Right lung (tissue), 5 donors: ENCODE results near the gene BEGAIN. TPM values are rescaled to one million over a fixed set of nuclear protein-coding genes. Genes with fewer than 3 reads are reported as not detected.

Source experiments
- DNase-seq, 2 donors: peaks; one replicate each; pipeline ENCODE4 v3.0.0-alpha.2; 2013
- polyA plus RNA-seq, 5 donors: library from polyadenylated mRNA; unstranded; fragments of 120-200 nt; gene quantifications; one replicate each; pipeline versions ENCODE4 v1.2.1 to v1.2.3, GENCODE V29; 2013; ENCODE audit warnings: inconsistent platforms in 1 of 5, low replicate concordance in 1 of 5; ENCODE audit not compliant: insufficient read length in 5 of 5, insufficient read depth in 1 of 5

The BEGAIN gene
- polyA plus RNA-seq, 5 donors = 1.3 to 2.9 (median 2.1) TPM

DNA sequence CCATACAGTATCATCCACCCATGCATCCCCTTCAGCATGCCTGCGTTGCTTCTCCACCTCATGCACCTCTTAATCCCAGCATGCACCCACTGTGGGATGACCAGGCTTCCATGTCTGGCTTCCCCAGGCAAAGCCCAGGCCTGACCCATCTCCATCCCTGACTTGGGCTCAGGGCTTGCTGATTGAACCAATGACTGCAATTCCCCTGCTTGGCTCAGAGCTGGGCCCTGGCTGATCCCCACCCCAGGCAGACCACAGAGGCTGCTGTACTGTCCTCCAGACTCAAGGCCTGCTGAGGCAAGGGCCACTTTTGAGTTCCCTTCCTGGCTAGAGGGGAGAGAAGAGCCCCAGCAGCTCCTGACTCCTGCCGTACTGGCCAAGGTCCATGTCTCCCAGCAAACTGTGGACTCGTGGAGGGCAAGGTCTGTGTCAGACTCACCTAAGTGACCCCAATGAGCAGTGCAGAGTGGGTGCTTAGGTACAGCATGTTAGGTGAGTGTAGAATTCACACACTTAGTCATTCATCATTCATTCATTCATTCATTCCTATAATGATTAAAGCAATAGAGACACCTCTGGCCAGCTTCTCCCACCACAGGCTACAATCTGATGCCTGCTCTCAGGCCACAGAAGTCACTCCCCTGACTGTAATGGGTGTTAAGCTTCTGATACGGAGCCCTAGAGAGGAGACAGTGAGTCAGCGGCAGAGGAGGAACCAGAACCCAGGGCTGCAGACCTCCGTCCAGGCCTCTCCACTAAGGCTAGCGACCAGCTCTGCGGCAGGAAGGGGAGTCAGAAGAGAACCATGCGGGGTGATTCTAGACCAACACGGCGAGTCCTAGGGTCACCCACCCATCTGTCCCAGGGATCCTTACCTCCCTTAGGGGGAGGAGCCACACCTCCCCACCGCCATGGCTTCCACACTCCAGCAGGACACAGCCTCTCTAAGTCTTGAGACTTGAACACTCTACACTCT, 2.9 kb downstream of the BEGAIN start:
- no peak for DNase-seq

DNA sequence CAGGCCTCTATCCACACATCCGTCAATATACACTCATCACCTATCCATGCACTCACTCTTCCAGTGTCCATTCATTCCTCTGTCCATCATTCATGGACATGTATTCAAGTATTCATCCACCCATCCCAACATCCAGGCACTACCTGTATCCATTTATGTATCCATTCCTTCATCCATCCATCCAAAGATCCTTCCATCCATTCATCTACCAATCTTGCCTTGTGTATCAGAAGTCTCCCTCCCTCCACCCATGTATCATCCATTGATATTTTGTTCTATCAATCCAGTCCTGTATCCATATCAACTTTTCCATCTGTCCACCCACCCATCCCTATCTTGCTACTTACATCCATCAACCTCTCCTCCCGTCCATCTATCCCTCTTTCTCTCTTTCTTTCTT, 4.0 kb downstream of the BEGAIN start:
- no peak for DNase-seq

DNA sequence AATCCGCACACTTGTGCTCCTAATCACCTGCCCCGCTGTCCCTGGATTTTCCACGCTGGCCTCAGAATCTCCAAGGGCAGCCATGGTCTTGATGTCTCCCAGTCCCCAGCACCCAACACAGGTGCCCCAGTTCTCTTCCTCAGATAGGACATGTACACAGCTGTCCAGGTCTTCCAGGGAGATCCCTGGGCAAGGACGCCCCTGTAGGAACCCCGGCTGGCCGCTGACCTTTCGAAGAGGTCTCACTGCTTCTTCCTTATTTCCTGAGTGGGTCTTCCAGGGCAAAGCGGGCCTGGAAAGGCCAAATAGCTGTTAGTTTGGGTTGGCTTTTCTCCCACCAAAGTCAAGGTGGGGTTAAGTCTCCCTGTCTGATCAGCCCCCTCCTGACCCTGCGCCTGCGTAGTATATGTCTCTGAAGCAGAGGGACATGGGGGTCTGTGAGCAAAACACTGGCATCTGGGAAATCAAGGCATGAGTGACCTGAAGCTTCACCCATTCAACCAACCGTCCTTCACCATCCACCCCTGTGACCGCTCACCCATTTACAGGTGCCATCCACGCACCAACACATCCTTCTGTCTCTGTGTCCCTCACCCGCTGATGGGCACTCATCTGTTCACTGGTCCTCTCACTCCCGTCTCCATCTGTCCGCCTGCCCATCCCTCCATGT, 4.6 kb downstream of the BEGAIN start:
- DNase-seq = no peak

DNA sequence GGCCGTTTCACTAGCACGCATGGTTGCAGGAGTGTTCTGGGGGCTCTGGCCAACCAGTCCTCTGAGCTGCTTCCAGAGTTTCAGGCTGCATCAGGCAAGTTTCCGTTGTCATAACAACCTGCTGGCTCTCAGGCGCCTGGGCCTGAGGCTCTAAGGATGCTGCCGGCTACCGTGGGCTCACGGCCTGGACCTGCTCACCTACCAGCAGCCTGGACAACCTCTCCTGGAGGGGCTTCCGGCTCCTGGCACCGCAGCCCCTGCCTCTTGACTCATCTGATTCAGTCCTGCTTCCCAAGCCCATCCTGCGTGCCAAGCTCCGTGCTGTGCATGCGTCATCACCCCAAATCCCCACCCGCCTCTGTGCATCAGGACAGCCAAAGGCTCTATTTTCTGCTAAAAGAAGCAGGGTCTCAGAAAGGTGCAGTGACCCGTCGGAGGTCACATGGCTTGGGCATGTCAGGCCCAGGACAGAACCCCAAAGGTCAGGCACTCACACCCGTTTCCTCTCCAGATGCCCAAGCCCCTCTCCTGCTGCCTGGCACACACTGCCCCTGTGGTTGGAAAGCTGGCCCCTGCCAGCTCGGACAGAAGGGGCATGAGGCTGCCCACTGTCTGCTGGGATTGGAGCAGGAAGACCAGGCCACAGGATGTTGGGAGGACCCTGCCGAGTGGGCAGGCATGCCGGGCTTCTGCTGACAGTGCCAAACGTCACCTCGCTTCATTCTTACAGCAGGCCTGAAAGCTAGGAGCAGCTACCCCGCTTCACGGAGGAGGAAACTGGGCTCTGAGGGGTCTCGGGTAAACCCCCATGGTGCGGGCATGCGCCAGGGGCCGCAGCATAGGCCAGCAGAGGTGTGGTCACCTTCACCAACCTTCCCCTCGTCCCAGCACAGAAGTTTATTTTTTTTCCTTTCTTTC, 5.7 kb downstream of the BEGAIN start:
- no peak for DNase-seq

DNA sequence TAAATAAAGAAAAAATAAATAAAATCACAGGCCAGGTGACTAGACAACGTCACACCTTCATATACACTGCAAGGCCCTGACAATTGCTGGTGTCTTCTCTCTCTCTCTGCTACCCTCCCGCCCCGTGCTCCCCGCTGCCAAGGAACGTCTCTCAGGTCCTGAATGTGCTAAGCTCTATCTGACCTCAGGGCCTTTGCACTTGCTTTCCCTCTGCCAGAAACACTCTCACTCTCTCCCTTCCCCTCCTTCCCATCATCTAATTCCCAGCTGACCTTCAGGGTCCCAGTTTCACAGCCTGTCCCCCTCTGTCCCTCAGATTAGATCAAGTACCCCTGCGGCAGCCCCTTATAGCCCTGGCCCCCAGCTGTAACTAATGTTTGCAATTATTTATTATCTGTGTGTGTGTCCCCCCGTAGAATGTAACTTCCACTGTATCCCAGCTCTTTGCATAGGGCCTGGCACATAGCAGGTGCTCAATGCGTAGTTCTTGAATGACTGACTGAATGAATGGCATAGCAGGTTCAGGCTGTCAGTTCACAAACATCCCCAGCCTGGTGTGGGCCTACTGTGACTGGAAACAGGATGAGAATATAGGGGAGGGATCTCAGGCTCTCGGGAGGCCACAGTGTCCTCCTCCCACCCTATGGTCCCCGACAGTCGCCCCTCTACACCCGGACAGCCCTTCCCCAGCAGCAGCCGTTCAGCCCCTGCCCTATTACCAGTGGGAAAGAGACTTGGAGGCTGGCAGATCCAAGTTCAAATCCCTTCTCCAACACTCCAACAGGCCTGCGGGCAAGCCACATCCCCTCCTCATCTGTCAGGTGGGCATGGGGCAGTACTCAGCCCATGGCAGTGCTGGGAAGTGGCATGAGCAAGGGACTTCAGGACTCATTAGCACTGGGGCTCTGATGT, 6.6 kb downstream of the BEGAIN start:
- no peak for DNase-seq

DNA sequence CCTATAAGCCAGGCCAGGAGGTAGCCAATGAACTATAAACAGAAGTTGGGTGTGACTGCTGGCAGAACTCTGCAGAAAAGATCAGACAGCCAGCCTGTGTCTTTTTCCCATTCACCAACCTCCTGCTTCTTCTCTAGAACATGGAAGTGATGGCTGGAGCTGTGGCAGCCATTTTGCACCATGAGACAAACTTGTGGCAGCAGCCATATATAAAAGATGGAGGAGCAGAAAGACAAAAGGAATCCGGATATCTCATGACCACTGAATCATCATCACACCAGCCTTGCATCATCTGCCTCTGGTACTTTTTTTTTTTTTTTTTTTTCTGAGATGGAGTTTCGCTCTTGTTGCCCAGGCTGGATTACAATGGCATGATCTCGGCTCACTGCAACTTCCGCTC, 8.7 kb downstream of the BEGAIN start:
- DNase-seq = no peak

DNA sequence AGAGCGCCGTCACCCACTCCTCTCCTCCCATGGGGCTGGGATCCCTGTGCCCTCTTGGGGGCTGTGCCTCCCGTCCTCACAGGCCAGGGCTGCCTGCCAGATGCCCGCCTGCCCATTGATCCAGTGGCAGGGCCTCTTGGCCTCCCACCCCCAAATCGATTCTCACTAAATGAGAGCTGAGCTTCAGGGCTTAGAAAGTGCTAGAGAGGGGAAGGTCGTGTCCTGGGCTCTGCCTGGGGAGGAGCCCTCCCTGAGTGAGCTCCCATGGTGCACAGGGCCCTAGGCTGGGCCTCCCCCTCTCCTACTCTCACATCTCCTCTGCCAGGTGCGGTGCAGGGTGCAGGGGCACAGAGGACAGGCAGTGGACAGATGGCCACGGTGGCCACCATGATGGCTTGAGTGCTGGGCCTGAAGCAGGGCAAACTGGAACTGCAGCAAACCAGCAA, 9.2 kb downstream of the BEGAIN start:
- no peak for DNase-seq

DNA sequence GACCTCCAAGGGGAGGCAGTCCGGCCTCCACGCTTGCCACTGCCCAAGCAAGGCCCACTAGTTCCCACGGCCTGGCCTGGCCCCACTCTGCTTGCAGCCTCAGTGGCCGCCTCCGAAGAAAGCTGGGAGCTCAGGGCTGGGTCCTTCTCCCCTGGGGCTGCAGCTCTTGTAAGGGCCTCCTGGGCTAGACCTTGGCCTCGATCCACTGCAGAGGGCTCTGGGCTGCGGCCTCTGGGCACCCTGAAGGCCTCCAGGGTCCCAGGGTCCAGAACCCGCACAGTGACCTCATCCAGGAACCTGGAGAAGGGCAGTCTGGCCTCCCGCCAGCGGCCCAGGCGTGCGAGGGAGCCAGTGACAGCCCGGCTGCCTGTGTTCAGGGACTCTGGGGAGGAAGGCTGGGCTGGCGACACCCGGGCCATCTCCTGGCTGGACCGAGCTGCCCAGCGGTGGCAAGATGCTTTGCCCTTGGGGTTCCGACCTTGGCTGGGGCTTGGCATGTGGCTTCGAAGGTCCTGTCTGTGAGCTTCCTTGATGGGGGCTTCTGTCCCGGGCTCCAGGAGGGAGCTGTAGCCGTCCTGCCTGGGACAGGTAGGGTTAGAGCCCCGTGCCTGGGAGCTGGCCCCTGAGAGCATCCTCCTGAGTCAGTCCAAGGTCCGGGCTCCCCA, 9.8 kb downstream of the BEGAIN start:
- DNase-seq = no peak

DNA sequence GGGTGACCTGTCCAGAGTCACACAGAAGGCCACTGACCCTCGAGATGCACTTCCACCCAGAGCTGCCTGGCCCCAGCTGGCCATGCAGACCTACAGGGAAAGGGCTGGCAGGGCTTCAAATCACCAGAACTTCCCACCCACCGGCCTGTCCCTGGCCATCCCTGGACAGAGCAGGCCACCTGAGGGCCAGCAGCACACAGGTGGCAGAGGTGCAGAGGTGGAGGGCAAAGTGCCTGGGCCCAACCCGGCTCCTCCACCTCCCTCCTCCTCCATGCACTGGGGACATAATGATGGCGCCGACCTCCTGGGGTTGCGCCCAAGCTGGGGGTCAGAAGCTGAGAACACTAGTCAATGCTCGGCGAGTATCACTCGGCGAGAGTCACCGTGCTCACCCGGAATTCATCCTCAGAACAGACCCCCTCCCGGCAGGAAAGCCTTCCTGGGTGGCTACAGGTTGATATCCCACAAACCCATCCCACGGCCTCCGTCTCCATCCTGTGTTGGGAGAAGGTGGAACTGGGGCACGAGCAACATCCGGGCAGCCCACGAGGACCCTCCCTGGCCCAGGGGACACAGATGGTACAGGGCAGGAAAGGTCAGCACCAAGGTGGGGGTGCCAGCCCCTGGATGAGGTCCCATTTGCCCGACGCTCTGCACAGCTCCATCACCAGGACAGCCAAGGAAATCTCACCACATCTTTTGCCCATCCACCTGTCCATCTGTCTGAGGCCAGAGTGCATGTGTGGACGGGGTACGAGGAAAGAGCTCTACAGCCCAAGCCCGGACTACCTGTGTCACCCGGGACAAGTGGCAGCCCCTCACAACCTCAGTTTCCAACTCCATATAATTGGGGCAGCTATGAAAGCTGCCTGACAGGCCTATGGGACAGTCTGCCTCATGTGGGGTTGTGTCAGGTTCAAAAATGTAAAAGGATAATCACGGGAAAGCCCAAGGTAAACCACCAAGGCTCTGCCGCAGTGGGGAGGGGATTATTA, 10.8 kb downstream of the BEGAIN start:
- no peak for DNase-seq

DNA sequence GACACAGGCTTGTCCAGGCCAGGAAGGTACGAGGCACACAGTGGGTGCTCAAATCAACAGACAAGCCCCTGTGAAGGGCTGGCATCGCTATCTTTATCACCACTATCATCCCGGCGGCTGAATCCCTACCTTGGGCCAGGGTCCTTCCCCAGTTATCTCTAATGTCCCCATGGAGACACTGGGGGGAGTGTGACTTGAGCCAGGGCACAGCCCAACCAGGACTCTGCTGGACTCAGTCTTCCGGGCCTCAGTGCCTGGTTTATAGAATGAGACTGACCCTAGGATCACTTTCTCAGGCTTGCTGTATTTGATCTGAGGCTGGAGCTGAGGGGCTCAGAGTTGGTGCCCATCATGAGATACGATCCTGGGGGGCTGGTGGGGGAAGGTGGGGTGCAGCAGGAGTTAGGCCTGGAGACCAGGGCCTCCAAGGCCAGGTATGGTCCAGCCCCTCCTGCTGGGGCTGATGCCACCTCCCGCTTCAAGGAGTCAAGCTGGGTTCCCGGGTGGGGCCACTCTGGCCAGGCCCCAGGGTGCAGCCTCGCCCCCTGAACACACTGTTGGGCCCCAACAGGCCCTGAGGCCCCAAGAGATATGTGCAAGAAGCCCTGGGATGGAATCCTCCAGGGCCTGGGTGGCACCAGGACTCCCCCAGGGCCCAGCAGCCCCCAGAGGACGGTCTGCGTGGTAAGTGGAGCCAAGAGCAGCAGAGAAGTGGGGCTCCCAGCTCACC, 11.8 kb downstream of the BEGAIN start:
- DNase-seq = no peak

DNA sequence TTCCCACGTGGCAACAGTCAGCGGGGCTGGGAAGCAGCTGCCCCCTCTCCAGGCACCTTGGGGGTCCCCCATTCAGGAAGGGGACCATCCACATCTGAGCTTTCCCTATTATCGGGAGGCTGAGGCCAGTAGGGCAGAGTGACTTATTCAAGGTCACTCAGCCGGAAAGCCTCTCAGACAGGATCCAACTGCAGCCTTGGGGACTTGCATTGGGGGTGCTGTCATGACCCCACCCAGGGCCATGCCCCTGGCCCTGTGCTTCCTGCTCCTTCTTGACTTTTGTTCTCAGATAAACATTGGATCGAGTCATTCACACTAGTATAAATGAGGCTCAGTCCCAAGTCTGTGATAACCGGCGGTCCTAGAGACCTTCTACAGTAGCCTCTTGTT, 12.6 kb downstream of the BEGAIN start:
- DNase-seq = no peak

DNA sequence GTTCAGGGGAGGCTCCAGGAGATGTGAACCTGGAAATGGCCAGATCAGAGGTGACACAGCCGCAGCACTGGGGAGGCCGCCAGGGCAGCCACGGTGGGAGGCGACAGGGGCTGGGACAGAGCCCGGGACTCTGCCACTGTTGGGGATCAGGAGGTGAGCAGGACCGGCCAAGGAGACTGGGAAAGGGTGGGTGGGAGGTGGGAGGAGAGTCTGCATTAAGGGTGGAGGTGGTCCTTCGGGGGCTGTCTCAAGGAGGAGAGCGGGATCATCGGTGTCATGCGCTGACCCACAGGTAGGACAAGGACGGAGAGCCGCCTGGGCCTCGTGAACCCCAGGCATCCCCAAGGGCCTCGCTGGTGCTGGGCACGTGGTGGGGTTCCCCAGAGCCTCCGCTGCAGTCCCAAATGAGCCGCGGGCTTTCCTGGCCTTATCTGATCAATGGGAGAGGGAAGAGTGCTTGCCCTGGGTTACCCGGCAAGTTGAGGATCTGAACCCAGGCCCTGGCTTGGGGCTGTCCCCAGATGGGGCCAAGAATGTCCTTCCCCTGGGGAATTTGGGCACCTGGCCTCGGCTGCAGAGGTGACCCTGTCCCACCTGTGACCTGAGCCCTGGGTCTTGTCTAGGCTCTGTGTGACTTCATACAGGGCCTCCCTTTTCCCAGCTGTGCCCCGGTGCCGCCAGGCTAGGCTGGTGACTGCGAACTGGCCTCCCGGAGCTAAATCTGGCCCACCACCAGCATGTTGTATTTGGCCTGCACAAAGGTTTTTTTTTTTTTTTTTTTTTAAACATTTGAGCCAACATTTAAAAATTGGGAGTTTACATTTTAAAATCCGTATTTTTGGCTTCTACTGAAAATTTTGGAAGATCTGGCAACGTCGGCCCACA, 13.2 kb downstream of the BEGAIN start:
- no peak for DNase-seq

DNA sequence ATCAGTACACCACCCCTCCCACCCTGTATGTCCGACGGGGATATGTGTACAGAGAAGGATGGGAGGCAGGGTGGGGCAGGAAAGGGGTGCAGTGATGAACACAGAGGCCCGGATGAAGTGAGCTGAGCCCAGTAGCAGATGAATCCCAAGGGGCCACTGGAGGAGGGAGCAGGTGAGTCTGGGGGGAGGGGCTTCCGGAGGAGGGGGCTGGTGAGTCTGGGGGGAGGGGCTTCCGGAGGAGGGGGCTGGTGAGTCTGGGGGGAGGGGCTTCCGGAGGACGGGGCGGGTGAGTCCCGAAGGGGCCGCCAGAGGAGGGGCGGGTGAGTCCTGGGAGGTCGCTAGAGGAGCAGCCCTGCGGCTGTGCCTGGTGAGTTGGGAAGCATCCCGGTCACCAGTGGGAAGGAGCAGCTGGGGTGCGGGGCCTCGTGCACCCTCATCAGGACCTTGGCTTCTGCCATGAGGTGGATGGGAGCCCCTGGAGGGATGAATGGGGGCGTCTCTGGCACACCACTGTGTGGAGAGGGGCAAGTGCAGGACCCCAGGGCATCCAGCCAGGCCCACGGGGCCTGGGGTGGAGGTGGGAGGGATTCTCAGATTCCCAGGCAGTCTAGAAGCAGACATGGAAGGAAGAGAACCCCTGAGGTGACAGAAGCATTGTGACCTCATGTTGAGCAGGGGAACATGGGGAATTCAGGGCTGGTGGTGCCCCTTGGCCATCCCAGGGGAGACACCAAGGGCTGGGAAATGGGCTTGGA, 14.0 kb downstream of the BEGAIN start:
- DNase-seq = no peak

DNA sequence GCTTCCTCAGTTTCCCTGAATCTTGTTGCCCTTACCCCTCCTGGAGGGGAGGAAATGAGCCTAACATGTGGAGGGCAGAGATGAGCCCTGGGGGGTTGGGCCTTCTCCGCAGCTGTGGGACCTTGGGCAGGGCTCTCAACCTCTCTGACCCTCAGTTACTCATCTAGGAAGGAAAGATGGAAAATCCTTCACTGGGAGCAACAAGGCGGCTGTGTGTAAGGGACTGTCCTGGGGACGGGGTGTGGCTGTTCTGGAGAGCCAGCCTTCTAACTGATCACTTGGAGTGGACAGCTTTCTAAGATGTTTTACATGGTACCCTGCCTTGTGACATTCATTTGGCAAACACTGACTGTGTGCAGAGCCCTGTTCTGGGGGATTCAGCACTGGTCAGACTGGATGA, 14.7 kb downstream of the BEGAIN start:
- no peak for DNase-seq

DNA sequence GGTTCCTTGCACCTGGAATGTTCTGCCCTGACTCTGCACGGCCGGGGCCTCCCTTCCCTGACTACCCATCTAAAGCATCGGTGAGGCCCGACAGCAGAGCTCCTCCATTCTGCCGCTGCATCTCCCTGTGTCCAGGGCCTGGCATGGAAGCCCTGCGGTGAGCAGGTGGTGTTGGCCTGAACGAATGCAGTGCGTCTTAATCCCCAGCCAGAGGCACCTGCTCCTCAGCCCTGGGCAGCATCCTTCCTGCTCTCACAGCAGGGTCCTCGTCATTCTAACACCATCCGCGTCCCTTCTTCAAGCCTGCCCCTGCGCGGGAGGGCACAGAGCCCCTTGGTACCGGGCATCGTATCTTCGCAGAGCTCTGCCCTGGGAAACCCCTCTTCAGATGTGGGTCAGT, 15.4 kb downstream of the BEGAIN start:
- no peak for DNase-seq

DNA sequence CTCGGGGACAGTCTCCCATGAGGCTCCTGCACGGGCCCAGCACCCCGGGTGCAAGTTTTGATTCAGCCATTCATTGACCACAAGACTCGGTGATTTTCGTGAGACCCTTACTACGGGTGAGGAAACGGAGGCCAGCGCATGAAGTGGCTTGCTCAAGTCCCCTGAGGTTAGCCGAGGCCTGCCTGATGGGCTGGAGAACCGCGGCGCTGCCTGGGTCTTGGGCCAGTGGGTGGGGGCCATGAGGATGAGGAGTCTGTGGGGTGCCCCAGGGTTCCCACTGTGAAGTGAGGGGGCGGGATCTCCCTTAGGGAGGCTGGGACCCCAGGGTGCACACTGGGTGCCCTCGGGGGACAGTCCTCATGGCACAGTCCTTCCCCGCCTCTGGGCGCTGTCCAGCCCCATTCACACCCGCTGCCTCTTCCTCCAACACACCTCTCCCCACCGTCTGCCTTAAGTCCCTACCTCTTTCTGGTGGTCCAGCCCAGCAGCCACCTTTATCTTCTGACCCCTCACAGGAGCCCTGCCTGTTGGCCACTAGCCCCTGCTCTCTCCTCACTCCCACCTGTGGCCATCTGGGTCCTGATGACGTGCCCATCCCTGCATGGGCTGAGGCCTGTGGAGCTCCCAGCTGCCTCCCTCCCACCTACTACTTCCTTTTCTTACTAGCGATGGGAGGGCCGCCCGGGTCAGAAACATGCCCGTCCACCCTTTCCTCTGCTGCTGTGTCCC, 16.3 kb downstream of the BEGAIN start:
- no peak for DNase-seq
